Ishikawa (cell line): ENCODE data around the gene TSPAN16.

Experiments
- CEBPB ChIP-seq: IDR thresholded peaks from 2 replicates; pipeline ENCODE4 v1.6.1; 2012
- CREB1 ChIP-seq: IDR thresholded peaks from 2 replicates; pipeline ENCODE4 v1.6.1; 2012; ENCODE audit warnings: low read depth
- EGR1 ChIP-seq: IDR thresholded peaks from 2 replicates; pipeline ENCODE4 v1.6.1; 2012
- EP300 ChIP-seq: IDR thresholded peaks from 2 replicates; pipeline ENCODE4 v1.6.1; 2012; ENCODE audit warnings: borderline replicate concordance
- FOXM1 ChIP-seq: IDR thresholded peaks from 2 replicates; pipeline ENCODE4 v1.6.1; 2012; ENCODE audit warnings: low read depth, borderline replicate concordance
- NFIC ChIP-seq: IDR thresholded peaks from 2 replicates; pipeline ENCODE4 v1.6.1; 2012
- RAD21 ChIP-seq: IDR thresholded peaks from 2 replicates; pipeline ENCODE4 v1.6.1; 2012; ENCODE audit warnings: low read depth
- TAF1 ChIP-seq: IDR thresholded peaks from 2 replicates; pipeline ENCODE4 v1.6.1; 2012; ENCODE audit warnings: low read depth, mild to moderate bottlenecking
- TCF12 ChIP-seq: IDR thresholded peaks from 2 replicates; pipeline ENCODE4 v1.6.1; 2012; ENCODE audit warnings: low read depth
- TEAD4 ChIP-seq: IDR thresholded peaks from 2 replicates; pipeline ENCODE4 v1.6.1; 2012
- YY1 ChIP-seq: IDR thresholded peaks from 2 replicates; pipeline ENCODE4 v1.6.1; 2012; ENCODE audit warnings: low read depth
- ZBTB7A ChIP-seq: IDR thresholded peaks from 2 replicates; pipeline ENCODE4 v1.6.1; 2012; ENCODE audit warnings: low read depth
- TF ChIP-seq, protein P1 (sequence below): IDR thresholded peaks from 2 replicates; pipeline ENCODE4 v1.6.1; 2012; ENCODE audit warnings: low read depth, mild to moderate bottlenecking
- TF ChIP-seq, protein P2 (sequence below): IDR thresholded peaks from 2 replicates; pipeline ENCODE4 v1.6.1; 2012
- TF ChIP-seq, protein P3 (sequence below): IDR thresholded peaks from 2 replicates; pipeline ENCODE4 v1.6.1; 2012

Gene TSPAN16, protein sequence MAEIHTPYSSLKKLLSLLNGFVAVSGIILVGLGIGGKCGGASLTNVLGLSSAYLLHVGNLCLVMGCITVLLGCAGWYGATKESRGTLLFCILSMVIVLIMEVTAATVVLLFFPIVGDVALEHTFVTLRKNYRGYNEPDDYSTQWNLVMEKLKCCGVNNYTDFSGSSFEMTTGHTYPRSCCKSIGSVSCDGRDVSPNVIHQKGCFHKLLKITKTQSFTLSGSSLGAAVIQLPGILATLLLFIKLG

DNA sequence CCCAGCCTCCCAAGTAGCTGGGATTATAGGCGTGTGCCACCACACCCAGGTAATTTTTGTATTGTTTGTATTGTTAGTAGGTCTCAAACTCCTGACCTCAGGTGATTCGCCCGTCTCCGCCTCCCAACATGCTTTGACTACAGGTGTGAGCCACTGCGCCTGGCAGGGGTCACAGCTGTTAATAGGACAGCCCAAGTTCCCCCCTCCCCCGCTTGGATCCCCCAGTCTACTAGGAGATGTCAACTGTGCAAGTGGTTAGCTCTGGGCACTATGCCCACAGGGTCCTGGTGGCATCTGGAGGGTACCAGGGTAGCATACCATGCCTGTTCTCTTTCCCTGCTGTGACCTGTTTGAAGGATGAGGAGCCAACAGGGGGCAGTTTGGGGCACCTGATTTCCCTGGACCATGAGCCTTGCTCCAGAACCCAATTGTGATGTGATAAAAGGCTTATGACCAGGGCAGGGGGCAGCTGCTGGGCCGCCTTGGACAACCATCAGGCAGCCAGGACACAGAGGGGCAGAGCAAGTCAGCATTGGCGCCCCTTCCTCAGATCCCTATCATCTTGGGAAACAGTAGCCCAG, at the start of gene TSPAN16:
TSPAN16 (plus strand) TSS at position 496 of the 581 bp plus-strand sequence. CDS start 138 bp downstream, outside the sequence.
- TF ChIP-seq, protein P1, sequence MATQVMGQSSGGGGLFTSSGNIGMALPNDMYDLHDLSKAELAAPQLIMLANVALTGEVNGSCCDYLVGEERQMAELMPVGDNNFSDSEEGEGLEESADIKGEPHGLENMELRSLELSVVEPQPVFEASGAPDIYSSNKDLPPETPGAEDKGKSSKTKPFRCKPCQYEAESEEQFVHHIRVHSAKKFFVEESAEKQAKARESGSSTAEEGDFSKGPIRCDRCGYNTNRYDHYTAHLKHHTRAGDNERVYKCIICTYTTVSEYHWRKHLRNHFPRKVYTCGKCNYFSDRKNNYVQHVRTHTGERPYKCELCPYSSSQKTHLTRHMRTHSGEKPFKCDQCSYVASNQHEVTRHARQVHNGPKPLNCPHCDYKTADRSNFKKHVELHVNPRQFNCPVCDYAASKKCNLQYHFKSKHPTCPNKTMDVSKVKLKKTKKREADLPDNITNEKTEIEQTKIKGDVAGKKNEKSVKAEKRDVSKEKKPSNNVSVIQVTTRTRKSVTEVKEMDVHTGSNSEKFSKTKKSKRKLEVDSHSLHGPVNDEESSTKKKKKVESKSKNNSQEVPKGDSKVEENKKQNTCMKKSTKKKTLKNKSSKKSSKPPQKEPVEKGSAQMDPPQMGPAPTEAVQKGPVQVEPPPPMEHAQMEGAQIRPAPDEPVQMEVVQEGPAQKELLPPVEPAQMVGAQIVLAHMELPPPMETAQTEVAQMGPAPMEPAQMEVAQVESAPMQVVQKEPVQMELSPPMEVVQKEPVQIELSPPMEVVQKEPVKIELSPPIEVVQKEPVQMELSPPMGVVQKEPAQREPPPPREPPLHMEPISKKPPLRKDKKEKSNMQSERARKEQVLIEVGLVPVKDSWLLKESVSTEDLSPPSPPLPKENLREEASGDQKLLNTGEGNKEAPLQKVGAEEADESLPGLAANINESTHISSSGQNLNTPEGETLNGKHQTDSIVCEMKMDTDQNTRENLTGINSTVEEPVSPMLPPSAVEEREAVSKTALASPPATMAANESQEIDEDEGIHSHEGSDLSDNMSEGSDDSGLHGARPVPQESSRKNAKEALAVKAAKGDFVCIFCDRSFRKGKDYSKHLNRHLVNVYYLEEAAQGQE: no peak
- no peak for TF ChIP-seq EGR1
- TF ChIP-seq RAD21: peak; percentile 21; the same call in 1 of the 2 replicates
- no peak for TF ChIP-seq CEBPB

DNA sequence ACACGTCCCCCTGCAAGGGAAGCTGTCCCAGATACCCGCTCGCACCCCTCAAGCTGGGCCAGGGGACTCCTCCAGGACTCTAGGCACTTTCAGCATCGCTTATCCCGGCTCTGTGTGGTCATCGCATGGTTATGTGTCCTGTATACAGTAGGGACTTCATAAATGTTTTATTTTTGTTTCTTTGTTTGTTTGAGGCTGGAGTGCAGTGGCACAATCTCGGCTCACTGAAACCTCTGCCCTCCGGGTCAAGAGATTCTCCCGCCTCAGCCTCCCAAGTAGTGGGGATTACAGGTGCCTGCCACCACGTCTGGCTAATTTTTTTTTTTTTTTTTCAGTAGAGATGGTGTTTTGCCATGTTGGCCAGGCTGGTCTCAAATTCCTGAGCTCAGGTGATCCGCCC, 49.0 kb upstream of the TSPAN16 start:
- TF ChIP-seq RAD21: no peak
- TF ChIP-seq, protein P2, sequence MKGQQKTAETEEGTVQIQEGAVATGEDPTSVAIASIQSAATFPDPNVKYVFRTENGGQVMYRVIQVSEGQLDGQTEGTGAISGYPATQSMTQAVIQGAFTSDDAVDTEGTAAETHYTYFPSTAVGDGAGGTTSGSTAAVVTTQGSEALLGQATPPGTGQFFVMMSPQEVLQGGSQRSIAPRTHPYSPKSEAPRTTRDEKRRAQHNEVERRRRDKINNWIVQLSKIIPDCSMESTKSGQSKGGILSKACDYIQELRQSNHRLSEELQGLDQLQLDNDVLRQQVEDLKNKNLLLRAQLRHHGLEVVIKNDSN: no peak
- TF ChIP-seq CREB1: no peak
- no peak for TF ChIP-seq TCF12
- no peak for TF ChIP-seq CEBPB
- TF ChIP-seq, protein P1: no peak
- TF ChIP-seq EP300: no peak
- TF ChIP-seq NFIC: no peak
- TF ChIP-seq YY1: no peak
- TF ChIP-seq ZBTB7A: no peak
- TF ChIP-seq EGR1: no peak
- TF ChIP-seq TAF1: no peak
- TF ChIP-seq TEAD4: no peak
- no peak for TF ChIP-seq FOXM1
- TF ChIP-seq, protein P3, sequence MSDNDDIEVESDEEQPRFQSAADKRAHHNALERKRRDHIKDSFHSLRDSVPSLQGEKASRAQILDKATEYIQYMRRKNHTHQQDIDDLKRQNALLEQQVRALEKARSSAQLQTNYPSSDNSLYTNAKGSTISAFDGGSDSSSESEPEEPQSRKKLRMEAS: no peak

DNA sequence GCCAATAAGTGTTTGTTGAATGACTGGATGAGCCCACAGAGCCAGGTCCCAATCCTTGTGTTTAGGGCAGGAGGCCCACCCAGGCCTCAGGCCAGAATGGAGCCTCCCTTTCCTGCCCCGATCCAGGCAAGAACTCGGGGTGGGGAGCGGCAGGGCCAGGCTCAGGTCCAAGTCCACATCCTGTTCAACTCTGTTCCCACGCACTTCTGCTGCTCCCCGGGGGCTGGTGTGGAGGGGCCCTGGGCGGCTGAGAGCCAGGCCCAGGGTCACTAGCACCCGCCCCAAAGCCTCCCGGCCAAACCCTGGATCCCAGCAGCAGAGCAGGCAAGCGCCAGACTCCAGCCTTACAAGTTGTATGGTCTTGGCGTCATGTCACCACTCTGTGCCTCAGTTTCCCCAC, 48.6 kb upstream of the TSPAN16 start:
- TF ChIP-seq EGR1 (no peak), TAF1 (no peak), ZBTB7A (no peak), CREB1 (no peak), TEAD4 (no peak), NFIC (no peak), TCF12 (no peak), FOXM1 (no peak), CEBPB (no peak), RAD21 (no peak), YY1 (no peak), EP300 (no peak)
- TF ChIP-seq, protein P3: no peak
- TF ChIP-seq, protein P2: no peak
- TF ChIP-seq, protein P1: no peak

DNA sequence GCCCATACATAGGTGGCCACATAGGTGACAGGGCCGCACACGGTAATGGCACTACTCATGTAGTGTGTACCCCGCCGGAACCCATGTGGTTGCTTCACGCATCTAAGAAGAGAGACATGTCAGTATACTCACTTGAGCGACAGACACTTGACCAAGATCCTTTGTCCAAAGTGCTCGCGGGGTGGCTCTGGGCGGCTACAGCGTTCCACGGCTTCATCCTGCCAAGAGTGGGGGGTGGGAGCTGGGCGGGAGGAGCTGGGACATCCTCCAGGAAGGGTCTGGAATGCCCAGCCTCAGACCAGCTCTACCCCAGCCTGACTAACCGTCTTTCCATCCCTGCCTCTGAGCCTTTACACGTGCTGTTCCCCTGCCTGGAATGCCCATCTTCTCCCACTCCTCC, 48.0 kb upstream of the TSPAN16 start:
- TF ChIP-seq NFIC (no peak), TCF12 (no peak), FOXM1 (no peak), EP300 (no peak), ZBTB7A (no peak), CEBPB (no peak), RAD21 (no peak), CREB1 (no peak), EGR1 (no peak), YY1 (no peak), TEAD4 (no peak), TAF1 (no peak)
- TF ChIP-seq, protein P1: no peak
- TF ChIP-seq, protein P2: no peak
- TF ChIP-seq, protein P3: no peak
